Epithelial cell of esophagus (primary cell): Measurements from ENCODE around the gene PCSK6.

Source experiments
- DNase-seq: peaks from one replicate; pipeline ENCODE4 v3.0.0; 2010; ENCODE audit warnings: low read depth
- H3K4me3 ChIP-seq: 2 replicates; pipeline ENCODE4 v1.5.1; 2011; ENCODE audit warnings: mild to moderate bottlenecking, low read length, control low read depth
- TF ChIP-seq, protein P1 (sequence below): IDR thresholded peaks from 2 replicates; pipeline ENCODE4 v1.5.1; 2011; ENCODE audit warnings: low read depth, mild to moderate bottlenecking, low read length, control low read depth, inconsistent platforms; ENCODE audit not compliant: insufficient read depth; ENCODE audit errors: missing control alignments

The PCSK6 gene

DNA sequence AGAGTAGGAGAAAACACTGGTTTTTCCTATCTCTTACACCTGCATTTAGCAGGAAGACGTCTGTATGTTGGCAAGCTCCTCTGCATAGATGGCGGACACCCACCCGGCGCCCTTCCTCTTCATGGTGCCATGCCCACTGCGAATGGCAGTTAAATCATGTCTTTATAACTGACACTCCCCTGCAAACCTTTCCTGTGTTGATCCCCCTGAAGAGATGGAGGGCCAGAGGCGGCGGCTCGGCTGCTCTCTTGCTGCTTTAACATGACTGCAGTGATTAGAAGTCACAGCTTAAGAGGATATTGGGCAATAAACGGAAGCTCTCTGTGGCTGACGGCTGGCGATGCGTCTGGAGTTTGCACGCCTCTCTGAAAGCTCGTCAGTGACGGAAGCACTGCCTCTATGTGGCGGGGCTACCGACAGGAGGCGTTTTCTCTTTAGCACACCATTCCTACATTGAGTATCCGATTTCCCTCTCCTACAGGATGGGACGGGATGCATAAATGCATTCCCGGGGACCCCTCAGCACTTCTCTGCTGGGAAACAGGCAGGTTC is 168.9 kb downstream of the PCSK6 start:
- no peak overlapping the region for H3K4me3 ChIP-seq
- peak; percentile 33 for DNase-seq
- TF ChIP-seq, protein P1, sequence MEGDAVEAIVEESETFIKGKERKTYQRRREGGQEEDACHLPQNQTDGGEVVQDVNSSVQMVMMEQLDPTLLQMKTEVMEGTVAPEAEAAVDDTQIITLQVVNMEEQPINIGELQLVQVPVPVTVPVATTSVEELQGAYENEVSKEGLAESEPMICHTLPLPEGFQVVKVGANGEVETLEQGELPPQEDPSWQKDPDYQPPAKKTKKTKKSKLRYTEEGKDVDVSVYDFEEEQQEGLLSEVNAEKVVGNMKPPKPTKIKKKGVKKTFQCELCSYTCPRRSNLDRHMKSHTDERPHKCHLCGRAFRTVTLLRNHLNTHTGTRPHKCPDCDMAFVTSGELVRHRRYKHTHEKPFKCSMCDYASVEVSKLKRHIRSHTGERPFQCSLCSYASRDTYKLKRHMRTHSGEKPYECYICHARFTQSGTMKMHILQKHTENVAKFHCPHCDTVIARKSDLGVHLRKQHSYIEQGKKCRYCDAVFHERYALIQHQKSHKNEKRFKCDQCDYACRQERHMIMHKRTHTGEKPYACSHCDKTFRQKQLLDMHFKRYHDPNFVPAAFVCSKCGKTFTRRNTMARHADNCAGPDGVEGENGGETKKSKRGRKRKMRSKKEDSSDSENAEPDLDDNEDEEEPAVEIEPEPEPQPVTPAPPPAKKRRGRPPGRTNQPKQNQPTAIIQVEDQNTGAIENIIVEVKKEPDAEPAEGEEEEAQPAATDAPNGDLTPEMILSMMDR = peak; percentile 15

DNA sequence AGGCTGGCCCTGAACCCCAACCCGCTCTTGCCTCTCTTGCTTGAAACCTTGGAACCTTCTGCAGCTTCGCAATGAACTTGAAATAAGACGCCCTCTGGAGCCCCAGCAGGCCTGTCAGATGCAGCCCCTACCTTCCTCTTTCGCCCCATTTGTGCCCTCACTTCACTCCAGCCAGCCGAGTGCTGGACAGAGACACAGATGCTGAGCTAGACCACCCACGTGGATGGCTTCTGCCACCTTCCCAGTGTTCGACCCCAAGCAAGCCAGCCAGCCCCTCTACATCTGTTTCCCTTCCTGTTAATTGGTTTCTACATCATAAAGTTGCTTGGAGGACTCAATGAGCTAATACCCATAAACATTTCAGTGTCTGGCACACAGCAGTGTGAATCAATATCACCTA is 170.7 kb downstream of the PCSK6 start:
- no peak overlapping the region for H3K4me3 ChIP-seq
- TF ChIP-seq, protein P1 = no peak
- no peak for DNase-seq

DNA sequence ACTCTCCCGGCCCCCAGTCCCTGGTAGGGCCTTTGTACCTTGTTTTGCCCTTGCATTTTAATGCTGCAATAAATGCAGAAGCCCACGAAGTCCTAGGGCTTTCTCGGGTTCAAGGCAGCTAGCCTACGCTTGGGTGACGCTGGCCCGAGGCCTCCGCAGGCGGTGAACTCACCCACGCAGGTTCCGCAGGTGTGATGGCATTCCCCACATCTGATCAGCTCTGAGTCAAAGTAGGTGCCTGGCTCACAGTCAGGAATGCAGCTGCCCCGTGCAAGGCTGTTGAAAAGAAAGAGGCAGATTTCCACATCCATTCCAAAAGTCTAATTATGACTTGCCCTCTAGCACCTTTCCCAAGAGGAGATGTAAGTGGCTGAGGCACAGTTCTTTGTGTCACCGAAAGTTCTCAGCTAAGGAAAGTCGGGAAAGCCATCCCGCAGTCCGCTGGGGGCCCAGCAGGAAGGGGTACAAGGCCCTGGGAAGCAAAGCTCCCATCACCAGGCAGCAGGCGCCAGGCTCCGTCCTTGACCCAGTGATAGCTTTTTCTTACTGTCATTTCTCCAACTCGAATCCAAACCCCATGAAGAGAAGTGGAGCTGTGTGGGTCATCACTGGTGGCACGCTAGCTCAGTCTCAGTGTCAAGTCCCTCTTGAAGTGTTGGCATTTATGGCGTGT is 171.2 kb downstream of the PCSK6 start:
- no peak overlapping the region for H3K4me3 ChIP-seq
- peak; percentile 89 for DNase-seq
- TF ChIP-seq, protein P1 = no peak

DNA sequence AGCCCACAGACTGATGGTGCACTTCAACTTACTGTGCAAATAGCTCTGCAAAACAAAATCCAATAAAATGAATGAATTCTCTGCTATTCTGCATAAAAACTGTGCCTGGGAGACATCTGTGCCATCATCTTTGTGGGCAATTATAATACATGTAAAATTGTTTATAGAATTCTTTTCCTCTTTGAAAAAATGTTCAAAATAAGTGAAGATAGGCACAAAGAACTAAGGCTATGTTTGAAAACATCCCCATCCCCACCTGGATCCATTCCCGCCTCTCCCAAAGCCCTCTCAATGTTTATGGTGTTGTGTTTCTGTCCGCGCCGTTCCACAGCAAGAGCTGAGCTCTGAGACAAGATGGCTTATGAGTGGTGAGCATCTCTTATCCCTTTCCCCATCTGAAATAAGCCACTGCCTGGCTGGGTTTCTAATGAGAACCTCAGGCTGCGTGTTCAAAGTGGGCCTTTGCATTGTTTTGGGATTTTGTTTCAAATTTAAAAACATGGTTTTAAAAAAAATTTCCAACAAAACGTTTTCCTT is 172.1 kb downstream of the PCSK6 start:
- TF ChIP-seq, protein P1 = no peak
- no peak overlapping the region for H3K4me3 ChIP-seq
- no peak for DNase-seq

DNA sequence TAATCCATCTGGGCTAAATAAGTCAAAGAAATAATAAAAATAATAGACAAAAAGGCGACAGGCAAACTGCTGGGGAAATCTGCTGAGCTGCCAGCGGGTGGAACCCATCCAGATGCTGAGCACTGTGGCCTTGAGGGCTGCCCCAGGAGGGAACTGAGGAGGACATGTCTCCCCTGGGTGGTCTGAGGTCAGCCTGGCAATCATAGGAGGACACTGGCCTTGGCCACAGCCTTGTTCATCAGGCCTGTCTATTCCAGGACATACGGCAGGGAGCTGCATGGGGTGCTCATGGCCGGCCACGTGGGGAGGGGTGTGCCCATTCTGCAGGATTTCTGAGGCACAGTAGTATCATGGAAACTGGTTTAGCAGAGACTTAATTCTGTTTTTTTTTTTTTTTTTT is 173.0 kb downstream of the PCSK6 start:
- no peak overlapping the region for H3K4me3 ChIP-seq
- DNase-seq = no peak

DNA sequence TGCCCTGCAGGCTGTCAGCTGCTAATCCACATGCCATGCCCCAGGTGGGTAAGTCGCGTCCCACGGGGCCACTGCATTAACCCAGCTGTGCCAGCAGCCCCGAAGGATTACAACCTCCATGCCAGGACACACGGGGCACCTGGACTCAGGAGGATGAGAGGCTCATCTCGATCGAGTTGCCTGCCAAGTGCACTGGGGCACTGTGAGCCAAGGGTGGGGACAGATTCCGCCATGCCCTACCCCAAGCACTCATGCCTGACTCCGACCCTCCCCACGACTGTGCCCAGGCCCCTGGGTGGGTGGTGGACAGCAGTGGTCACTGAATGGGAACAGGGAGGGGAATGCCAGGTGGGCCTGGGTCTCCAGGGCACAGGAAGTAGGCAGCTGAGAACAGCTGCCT is 173.8 kb downstream of the PCSK6 start:
- H3K4me3 ChIP-seq = no peak overlapping the region
- TF ChIP-seq, protein P1 = no peak

More for the DNA sequence above, 173.0 kb downstream of the PCSK6 start:
- TF ChIP-seq, protein P1 = no peak

More for the DNA sequence above, 173.8 kb downstream of the PCSK6 start:
- no peak for DNase-seq
